OCI-LY3 (cell line): ENCODE measurements around the gene SLC10A3.

ENCODE experiments used
- CTCF ChIP-seq: fragments of 200-600, 300-600 bp; sonication (generic); IDR thresholded peaks from 2 replicates; pipeline ENCODE4 v1.5.1; 2014; ENCODE audit warnings: antibody characterized with exemption, low read length, low read depth
- EZH2phosphoT487 ChIP-seq: fragments of 200-600 bp; shearing (Covaris generic); IDR thresholded peaks from 2 replicates; pipeline ENCODE4 v1.6.1; 2018; ENCODE audit warnings: antibody characterized with exemption, mixed run types, low read depth

GRCh38 chrX:154515090-154515965 lies 24.9 kb upstream of the SLC10A3 start:
- TF ChIP-seq CTCF (no peak), EZH2phosphoT487 (no peak)
